HG03064 (cell line): Measurements from ENCODE around the gene FRMD1.

ENCODE experiments used
- ATAC-seq: cut with Tn5 transposase; IDR thresholded peaks from one replicate; pipeline ENCODE4 v1.9.1; 2021; ENCODE audit warnings: low read depth; ENCODE audit not compliant: unreplicated experiment

The FRMD1 gene

DNA sequence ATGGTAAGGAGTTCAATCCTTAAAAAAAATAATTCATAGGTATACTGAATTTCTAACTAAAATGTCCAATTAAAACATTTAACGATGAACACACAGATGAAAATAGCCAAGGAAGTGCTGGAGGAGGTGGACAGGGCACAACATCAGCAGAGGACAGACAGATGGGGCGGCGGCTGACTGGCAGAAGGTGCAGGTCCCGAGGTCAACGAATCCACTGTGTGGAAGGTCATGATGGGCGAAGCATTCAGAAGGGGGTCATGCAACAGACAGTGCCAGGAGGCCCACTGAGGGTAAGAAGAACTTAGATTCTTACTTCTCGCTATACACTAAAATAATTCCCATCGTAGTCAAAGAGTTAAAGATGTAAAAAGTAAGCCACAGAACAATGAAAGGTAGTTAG is 34.2 kb upstream of the FRMD1 start:
- ATAC-seq: no peak

DNA sequence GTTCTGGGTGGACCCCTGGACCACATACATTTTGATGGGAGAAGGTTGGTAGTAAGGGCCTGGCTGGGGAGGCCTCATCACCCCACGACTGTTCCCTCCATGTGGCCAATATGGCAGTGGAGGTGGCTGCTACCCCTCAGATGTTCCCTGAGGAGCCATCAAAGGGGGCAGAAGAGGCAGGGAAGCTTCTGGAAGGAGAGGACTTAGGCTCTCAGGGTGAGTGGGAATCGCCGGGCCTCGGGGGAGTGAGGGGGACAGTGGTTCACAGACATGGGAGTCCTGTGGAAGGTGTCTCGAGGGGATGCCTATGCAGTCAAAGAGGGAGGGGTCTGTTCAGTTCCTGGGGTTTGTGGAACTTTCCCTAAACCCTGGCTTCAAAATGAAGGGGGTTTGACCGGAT is 32.9 kb upstream of the FRMD1 start:
- ATAC-seq: no peak

DNA sequence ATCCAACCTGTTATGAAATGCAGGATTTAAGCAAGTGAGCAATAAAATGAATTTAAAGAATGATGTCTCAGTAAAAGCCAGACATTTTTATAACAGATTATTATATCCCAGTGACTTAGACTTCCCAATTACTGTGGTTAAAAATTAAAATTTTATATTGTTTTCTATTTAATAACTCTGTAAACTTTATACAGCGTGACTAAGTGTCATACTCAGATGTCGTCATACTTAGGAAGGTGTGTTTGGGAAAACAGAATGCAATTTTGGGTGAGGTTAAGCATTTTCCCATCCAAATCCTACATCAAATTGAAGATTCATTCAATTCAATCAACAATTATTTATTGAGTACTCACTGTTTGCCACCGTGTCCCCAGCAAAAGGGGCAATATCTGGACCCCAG is 31.4 kb upstream of the FRMD1 start:
- ATAC-seq: no peak

GRCh38 chr6:168109171-168109570 is 30.2 kb upstream of the FRMD1 start:
- ATAC-seq: no peak

- ATAC-seq: no peak
Observed at GRCh38 chr6:168107191-168107983, 28.4 kb upstream of the FRMD1 start.

GRCh38 chr6:168106633-168107005 is 27.6 kb upstream of the FRMD1 start:
- ATAC-seq: no peak

DNA sequence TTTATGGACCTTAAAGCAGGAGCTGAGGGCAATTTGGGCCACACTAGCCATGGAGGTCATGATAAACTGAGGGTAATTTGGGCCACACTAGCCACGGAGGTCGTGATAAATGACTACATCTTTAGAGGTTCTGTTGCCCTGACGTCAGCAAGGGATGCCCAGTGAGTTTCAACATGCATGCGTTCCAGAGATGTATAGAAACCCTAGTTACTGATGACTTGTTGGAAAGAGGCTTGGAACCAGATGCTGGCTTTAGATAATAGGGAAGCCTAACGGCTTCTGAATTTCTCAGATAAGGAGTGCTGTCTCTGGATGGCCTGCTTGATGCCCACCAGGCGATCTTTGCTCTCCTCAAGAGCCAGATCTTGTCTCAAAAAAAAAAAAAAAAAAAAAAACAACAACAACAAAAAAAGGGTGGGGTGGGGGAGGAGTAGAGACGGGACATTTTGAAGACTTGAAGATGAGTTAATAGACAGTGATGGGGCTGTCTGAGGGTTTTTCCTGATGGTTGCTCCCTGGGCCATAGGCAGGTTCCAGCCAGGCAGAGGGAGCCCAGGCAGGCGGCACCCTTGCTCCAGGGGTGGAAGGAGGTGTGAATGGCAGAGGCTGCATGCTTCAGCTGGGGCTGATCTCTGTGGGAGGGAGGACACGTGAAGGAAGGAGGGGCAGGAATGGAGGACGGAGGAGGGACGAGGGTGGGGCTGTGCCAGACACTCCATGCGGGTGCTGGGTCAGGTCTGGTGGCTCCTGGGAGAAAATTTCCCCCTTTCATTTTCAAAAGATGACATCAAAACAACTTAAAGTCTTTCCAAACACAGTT is 27.0 kb upstream of the FRMD1 start:
- no peak for ATAC-seq

DNA sequence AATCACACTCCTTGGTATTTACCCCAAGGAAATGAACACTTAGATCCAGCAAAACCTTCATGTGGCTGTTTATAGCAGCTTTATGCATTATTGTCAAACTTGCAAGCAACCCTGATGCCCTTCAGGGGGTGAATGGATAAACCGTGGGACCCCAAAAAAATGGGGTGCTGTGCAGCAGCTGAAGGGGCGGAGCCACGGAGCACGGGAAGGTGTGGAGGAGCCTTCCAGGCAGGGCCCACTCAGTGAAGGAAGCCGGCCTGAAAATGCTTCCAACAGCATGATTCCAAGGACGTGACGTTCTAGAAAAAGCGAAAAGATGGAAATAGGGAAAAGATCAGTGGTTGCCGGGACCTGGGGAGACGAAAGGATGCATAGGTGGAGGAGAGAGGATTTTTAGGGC is 25.6 kb upstream of the FRMD1 start:
- no peak for ATAC-seq

DNA sequence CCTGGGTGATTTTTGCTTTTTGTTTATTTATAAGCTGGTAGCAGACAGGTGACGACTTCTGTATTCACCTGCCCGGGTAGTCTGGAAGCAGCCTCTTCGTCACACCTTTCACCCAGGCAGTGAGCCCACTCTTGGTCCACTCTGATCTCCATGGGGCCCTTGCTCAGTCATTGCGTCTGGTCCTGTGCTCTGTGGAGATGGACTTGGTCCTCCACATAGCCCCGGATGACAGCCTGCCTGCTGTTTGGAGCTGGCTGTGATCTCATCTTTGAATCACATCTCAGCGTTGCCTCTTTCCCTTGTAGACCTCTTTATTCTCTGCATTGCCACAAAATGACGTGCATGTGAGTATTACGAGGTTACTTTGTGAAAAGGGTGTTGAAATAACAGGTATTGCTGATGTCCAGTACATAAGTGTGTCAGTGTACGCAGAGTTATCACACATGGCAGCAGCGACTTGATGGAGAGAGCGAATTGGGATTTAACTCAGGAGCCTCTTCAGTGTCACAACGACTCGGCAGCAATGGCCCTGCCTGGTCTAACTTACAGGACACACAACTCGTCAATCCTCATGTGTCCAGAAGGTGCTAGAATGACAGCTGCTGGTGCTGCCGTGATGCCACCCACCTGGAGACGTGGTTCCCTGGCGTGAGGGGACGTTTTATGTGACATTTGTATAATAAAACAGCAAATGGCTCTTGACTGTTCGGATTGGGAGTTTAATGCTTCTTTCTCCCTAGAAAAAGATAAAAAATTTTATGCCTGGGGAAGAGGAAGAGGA is 24.2 kb upstream of the FRMD1 start:
- ATAC-seq: no peak

GRCh38 chr6:168102315-168102985 is 23.4 kb upstream of the FRMD1 start:
- ATAC-seq: no peak

GRCh38 chr6:168101590-168102314 is 22.7 kb upstream of the FRMD1 start:
- ATAC-seq: no peak

- no peak for ATAC-seq
Observed at GRCh38 chr6:168100803-168101589, 22.0 kb upstream of the FRMD1 start.

GRCh38 chr6:168100011-168100802 is 21.2 kb upstream of the FRMD1 start:
- no peak for ATAC-seq

GRCh38 chr6:168099201-168100010 is 20.4 kb upstream of the FRMD1 start:
- no peak for ATAC-seq

- ATAC-seq: no peak
Observed at GRCh38 chr6:168098431-168098861, 19.4 kb upstream of the FRMD1 start.

- ATAC-seq: no peak
Observed at GRCh38 chr6:168097621-168098430, 18.8 kb upstream of the FRMD1 start.

GRCh38 chr6:168097221-168097620 is 18.2 kb upstream of the FRMD1 start:
- ATAC-seq: no peak
